SK-N-SH treated with all-trans-retinoic acid at 6 μM for 48 hours (cell line): ENCODE data around the gene RBM19.

Source experiments
- ARNTL ChIP-seq: fragments of 450-650 bp; formaldehyde crosslinking; IDR thresholded peaks from 2 replicates; pipeline ENCODE4 v1.5.0; 2020; ENCODE audit warnings: low read depth, mild to moderate bottlenecking, moderate library complexity, borderline replicate concordance
- ISL1 ChIP-seq: fragments of 250-450 bp; sonication (Bioruptor Pico); IDR thresholded peaks from 2 replicates; pipeline ENCODE4 v2.1.2; 2022; ENCODE audit warnings: mild to moderate bottlenecking, moderate library complexity
- PPARA ChIP-seq: fragments of 250-450 bp; sonication (Bioruptor Pico); IDR thresholded peaks from 2 replicates; pipeline ENCODE4 v1.5.0; 2020; ENCODE audit warnings: mild to moderate bottlenecking, borderline replicate concordance
- RARB ChIP-seq: fragments of 250-450 bp; sonication (Bioruptor Pico); IDR thresholded peaks from 2 replicates; pipeline ENCODE4 v1.8.0; 2021; ENCODE audit warnings: mild to moderate bottlenecking, moderate library complexity
- ZFP30 ChIP-seq: fragments of 450-650 bp; formaldehyde crosslinking; IDR thresholded peaks from 2 replicates; pipeline ENCODE4 v1.5.0; 2022; ENCODE audit warnings: mild to moderate bottlenecking, moderate library complexity
- ZNF8 ChIP-seq: fragments of 450-650 bp; formaldehyde crosslinking; IDR thresholded peaks from 2 replicates; pipeline ENCODE4 v1.5.0; 2020; ENCODE audit warnings: mild to moderate bottlenecking, moderate library complexity
- TF ChIP-seq, protein P1 (sequence below): fragments of 250-450 bp; sonication (Bioruptor Pico); IDR thresholded peaks from 2 replicates; pipeline ENCODE4 v1.5.1; 2021; ENCODE audit warnings: mild to moderate bottlenecking, moderate library complexity

DNA sequence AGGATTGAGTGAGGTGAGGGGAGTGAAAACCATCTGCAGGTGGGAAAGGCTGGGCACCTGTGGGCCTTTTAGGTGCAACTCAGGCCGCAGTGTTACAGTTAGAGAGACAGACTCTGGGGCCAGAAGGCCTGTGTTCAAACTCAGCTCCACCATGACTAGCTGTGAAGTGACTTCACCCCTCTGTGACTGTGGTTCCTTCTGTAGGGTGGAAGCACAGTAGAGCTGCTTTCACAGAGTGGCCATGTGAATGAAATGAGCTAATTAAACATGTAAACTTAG, 25.0 kb downstream of the RBM19 start:
- TF ChIP-seq RARB (CRISPR knock-in tag), result no peak
- TF ChIP-seq ZFP30 (CRISPR knock-in tag), result no peak
- TF ChIP-seq ISL1 (CRISPR knock-in tag), result no peak
- no peak for TF ChIP-seq PPARA
- no peak for TF ChIP-seq ZNF8 (CRISPR knock-in tag)
- TF ChIP-seq, protein P1, sequence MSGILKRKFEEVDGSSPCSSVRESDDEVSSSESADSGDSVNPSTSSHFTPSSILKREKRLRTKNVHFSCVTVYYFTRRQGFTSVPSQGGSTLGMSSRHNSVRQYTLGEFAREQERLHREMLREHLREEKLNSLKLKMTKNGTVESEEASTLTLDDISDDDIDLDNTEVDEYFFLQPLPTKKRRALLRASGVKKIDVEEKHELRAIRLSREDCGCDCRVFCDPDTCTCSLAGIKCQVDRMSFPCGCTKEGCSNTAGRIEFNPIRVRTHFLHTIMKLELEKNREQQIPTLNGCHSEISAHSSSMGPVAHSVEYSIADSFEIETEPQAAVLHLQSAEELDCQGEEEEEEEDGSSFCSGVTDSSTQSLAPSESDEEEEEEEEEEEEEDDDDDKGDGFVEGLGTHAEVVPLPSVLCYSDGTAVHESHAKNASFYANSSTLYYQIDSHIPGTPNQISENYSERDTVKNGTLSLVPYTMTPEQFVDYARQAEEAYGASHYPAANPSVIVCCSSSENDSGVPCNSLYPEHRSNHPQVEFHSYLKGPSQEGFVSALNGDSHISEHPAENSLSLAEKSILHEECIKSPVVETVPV (CRISPR knock-in tag), result no peak
- no peak for TF ChIP-seq ARNTL (CRISPR knock-in tag)
